H1 (cell line): ENCODE measurements around the gene C1orf87. TPM values are rescaled to one million over a fixed set of nuclear protein-coding genes. Genes with fewer than 3 reads are reported as not detected.

ENCODE experiments used
- CTCF ChIA-PET: fragments of 300-600 bp; sonication (Branson Sonifier 250); formaldehyde crosslinking; loops from one replicate; lab custom pipeline; 2021; ENCODE audit not compliant: partially characterized antibody; lab: Charles Lee
- POLR2A ChIA-PET: fragments of 300-600 bp; sonication (Branson Sonifier 250); formaldehyde crosslinking; loops from one replicate; lab custom pipeline; 2021; ENCODE audit warnings: inconsistent platforms; ENCODE audit not compliant: partially characterized antibody; lab: Charles Lee
- DNase-seq, 2 experiments: peaks; one replicate each; pipeline versions ENCODE4 v3.0.0 to v3.0.0-alpha.2; 2010 to 2022; ENCODE audit warnings: low spot score in 2 of 2, low read depth in 1 of 2, mixed read lengths in 1 of 2
- FAIRE-seq: peaks from 2 replicates; lab custom pipeline; 2011; peaks lifted over from hg19 to GRCh38; lab: Jason Lieb, UNC
- H2AFZ ChIP-seq: 2 replicates; pipeline ENCODE4 v1.8.1; 2012; ENCODE audit warnings: low read length, inconsistent platforms
- H2AK5ac ChIP-seq: 2 replicates; pipeline ENCODE4 v1.6.1; 2013; ENCODE audit warnings: low read depth, low read length
- H2BK120ac ChIP-seq: replicated peaks from 2 replicates; pipeline ENCODE3; 2013; ENCODE audit warnings: low read depth, low read length, inconsistent platforms
- H2BK12ac ChIP-seq: 2 replicates; pipeline ENCODE4 v1.6.1; 2013; ENCODE audit warnings: low read depth, low read length
- H2BK15ac ChIP-seq: 2 replicates; pipeline ENCODE4 v1.6.1; 2013; ENCODE audit warnings: low read length
- H2BK20ac ChIP-seq: 2 replicates; pipeline ENCODE4 v1.6.1; 2013; ENCODE audit warnings: low read length
- H2BK5ac ChIP-seq: 2 replicates; pipeline ENCODE4 v1.6.1; 2013; ENCODE audit warnings: low read depth, low read length
- H3K14ac ChIP-seq: 2 replicates; pipeline ENCODE4 v1.6.1; 2013; ENCODE audit warnings: inconsistent platforms; ENCODE audit not compliant: insufficient read length
- H3K18ac ChIP-seq: 2 replicates; pipeline ENCODE4 v1.6.1; 2013; ENCODE audit warnings: low read length; ENCODE audit errors: extremely low read depth
- H3K23ac ChIP-seq: 2 replicates; pipeline ENCODE4 v1.6.1; 2013; ENCODE audit warnings: inconsistent platforms; ENCODE audit not compliant: insufficient read length
- H3K23me2 ChIP-seq: 2 replicates; pipeline ENCODE4 v1.6.1; 2013; ENCODE audit warnings: low read depth, low read length
- H3K27ac ChIP-seq: 2 replicates; pipeline ENCODE4 v1.6.1; 2011; ENCODE audit warnings: low read depth, low read length, inconsistent platforms
- H3K27me3 ChIP-seq, 4 experiments: replicated peaks in 1 of 4; 1 replicate in 1 of 4; 2 replicates in 3 of 4; pipeline versions ENCODE4 v1.6.1 to v1.8.1; 2011 to 2013; ENCODE audit warnings: low read length in 3 of 4, mild to moderate bottlenecking in 3 of 4, inconsistent platforms in 2 of 4, mixed read lengths in 2 of 4, moderate library complexity in 1 of 4; ENCODE audit not compliant: control insufficient read depth in 3 of 4, insufficient read depth in 3 of 4; ENCODE audit errors: extremely low read depth in 1 of 4
- H3K36me3 ChIP-seq, 4 experiments: 2 replicates each; pipeline versions ENCODE4 v1.6.1 to v1.8.1; 2011 to 2013; ENCODE audit warnings: mild to moderate bottlenecking in 4 of 4, low read length in 3 of 4, moderate library complexity in 2 of 4, control low read depth in 1 of 4, inconsistent platforms in 1 of 4; ENCODE audit not compliant: insufficient read depth in 4 of 4, control insufficient read depth in 2 of 4
- H3K4ac ChIP-seq: replicated peaks from 2 replicates; pipeline ENCODE3; 2013; ENCODE audit warnings: low read length, low read depth, mixed read lengths, inconsistent platforms; ENCODE audit not compliant: insufficient read length
- H3K4me1 ChIP-seq, 4 experiments: replicated peaks in 1 of 4; 1 replicate in 1 of 4; 2 replicates in 3 of 4; pipeline versions ENCODE4 v1.6.1 to v1.8.1; 2011 to 2013; ENCODE audit warnings: low read length in 3 of 4, inconsistent platforms in 2 of 4, mixed read lengths in 1 of 4; ENCODE audit not compliant: insufficient read depth in 4 of 4, control insufficient read depth in 3 of 4
- H3K4me2 ChIP-seq, 2 experiments: 2 replicates each; pipeline versions ENCODE4 v1.6.1 to v1.8.1; 2011 to 2013; ENCODE audit warnings: low read depth in 2 of 2, low read length in 2 of 2, control low read depth in 1 of 2, inconsistent platforms in 1 of 2, mild to moderate bottlenecking in 1 of 2; ENCODE audit not compliant: insufficient read depth in 1 of 2
- H3K4me3 ChIP-seq, 4 experiments: fragments of 200-600, 300-600 bp in 1 of 4; sonication (generic), shearing (Covaris generic), sonication (Bioruptor Twin) in 1 of 4; 2 replicates each; pipeline versions ENCODE4 v1.5.1 to v1.8.1; 2011 to 2016; ENCODE audit warnings: low read length in 4 of 4, low read depth in 3 of 4, control low read depth in 2 of 4, inconsistent platforms in 2 of 4, mild to moderate bottlenecking in 2 of 4, mixed read lengths in 1 of 4, moderate library complexity in 1 of 4; ENCODE audit not compliant: insufficient read depth in 2 of 4; ENCODE audit errors: extremely low read depth in 1 of 4
- H3K56ac ChIP-seq: replicated peaks from 2 replicates; pipeline ENCODE3; 2013; ENCODE audit warnings: low read depth, mild to moderate bottlenecking, mixed read lengths, low read length, inconsistent platforms; ENCODE audit not compliant: insufficient read length
- H3K79me1 ChIP-seq: 2 replicates; pipeline ENCODE4 v1.6.1; 2013; ENCODE audit warnings: low read depth, low read length, control low read depth
- H3K79me2 ChIP-seq, 2 experiments: 2 replicates each; pipeline versions ENCODE4 v1.6.1 to v1.8.1; 2012 to 2013; ENCODE audit warnings: low read length in 2 of 2, mild to moderate bottlenecking in 2 of 2, inconsistent platforms in 1 of 2; ENCODE audit not compliant: insufficient read depth in 2 of 2, control insufficient read depth in 1 of 2
- H3K9ac ChIP-seq, 4 experiments: replicated peaks in 1 of 4; 1 replicate in 1 of 4; 2 replicates in 3 of 4; pipeline versions ENCODE4 v1.6.1 to v1.8.1; 2011 to 2013; ENCODE audit warnings: low read depth in 3 of 4, low read length in 3 of 4, control low read depth in 2 of 4, mild to moderate bottlenecking in 2 of 4, moderate library complexity in 2 of 4, inconsistent platforms in 1 of 4; ENCODE audit errors: extremely low read depth in 1 of 4
- H3K9me3 ChIP-seq, 2 experiments: 2 replicates each; pipeline versions ENCODE4 v1.6.1 to v1.8.1; 2012 to 2013; ENCODE audit warnings: mild to moderate bottlenecking in 2 of 2, moderate library complexity in 2 of 2, control low read depth in 1 of 2, inconsistent platforms in 1 of 2, low read depth in 1 of 2, low read length in 1 of 2, mixed read lengths in 1 of 2; ENCODE audit not compliant: insufficient read depth in 2 of 2
- H4K20me1 ChIP-seq, 2 experiments: replicated peaks in 1 of 2; 2 replicates each; pipeline versions ENCODE3 to v1.8.1; 2011 to 2013; ENCODE audit warnings: inconsistent platforms in 2 of 2, low read length in 2 of 2, mild to moderate bottlenecking in 1 of 2; ENCODE audit not compliant: insufficient read depth in 2 of 2, control insufficient read depth in 1 of 2
- H4K5ac ChIP-seq: 2 replicates; pipeline ENCODE4 v1.6.1; 2013; ENCODE audit warnings: low read length, low read depth, mixed read lengths, inconsistent platforms; ENCODE audit not compliant: insufficient read length
- H4K8ac ChIP-seq: 2 replicates; pipeline ENCODE4 v1.8.0; 2013; ENCODE audit warnings: mild to moderate bottlenecking, moderate library complexity, low read length, inconsistent platforms; ENCODE audit not compliant: insufficient read depth; ENCODE audit errors: extremely low read depth
- H4K91ac ChIP-seq: replicated peaks from 2 replicates; pipeline ENCODE3; 2013; ENCODE audit warnings: low read length, mixed read lengths, inconsistent platforms; ENCODE audit not compliant: insufficient read length
- RNF2 ChIP-seq: fragments of 200-900, 300-1000 bp; sonication (generic); IDR thresholded peaks from 2 replicates; pipeline ENCODE4 v1.7.1; 2016; ENCODE audit warnings: borderline replicate concordance, low read depth, mild to moderate bottlenecking, antibody characterized with exemption, low read length; ENCODE audit not compliant: poor library complexity, severe bottlenecking; ENCODE audit errors: missing control alignments
- USF2 ChIP-seq: IDR thresholded peaks from 2 replicates; pipeline ENCODE4 v1.6.1; 2011; ENCODE audit warnings: low read length, improper control_type of control experiment
- WGBS, 2 experiments: shearing (Covaris generic) in 1 of 2; methylation state at CpG; one replicate each; pipeline versions ENCODE4 v1.1.6 to v1.1.7; 2013 to 2015; ENCODE audit warnings: low lambda C conversion rate in 2 of 2, mixed read lengths in 2 of 2, inconsistent platforms in 1 of 2, low coverage in 1 of 2, missing lambda C conversion rate in 1 of 2; ENCODE audit not compliant: insufficient replicate concordance in 2 of 2, insufficient coverage in 1 of 2, insufficient read length in 1 of 2; ENCODE audit errors: extremely low coverage in 1 of 2, missing lambda C conversion rate in 1 of 2; 5-methylcytosine and 5-hydroxymethylcytosine counted together
- polyA plus RNA-seq, 7 experiments: library from polyadenylated mRNA; depleted of rRNA in 3 of 7; stranded (reverse) in 5 of 7; unstranded in 2 of 7; fragments of >200 nt in 5 of 7; fragments of 200-250 nt in 2 of 7; gene quantifications; 1 replicate in 5 of 7; 2 replicates in 1 of 7; 4 replicates in 1 of 7; pipeline versions ENCODE4 v1.2.1 to v1.2.3, GENCODE V29; 2011 to 2013; ENCODE audit warnings: missing spikeins in 2 of 7, mixed read lengths in 2 of 7
- total RNA-seq: library from RNA; stranded (reverse); fragmentation: NEBNext Ultra II Directional; extraction: Animal tissue kit (Norgen Biotek cat#: 25700); gene quantifications from 2 replicates; pipeline ENCODE4 v1.2.1, GENCODE V29; 2021

The C1orf87 gene
- total and polyA plus RNA-seq, 2 of the 8 experiments (the other 6 are each of a cell fraction or from before 2014, with no cell fraction given), result 0.41 TPM; not detected in 1

- no peaks in the 10 kb centered on the region for H3K4me1 ChIP-seq
- H3K4me2 ChIP-seq, result no peak overlapping the region
- H3K79me2 ChIP-seq, result no peaks in the 10 kb centered on the region
- H3K9me3 ChIP-seq, result no peaks in the 10 kb centered on the region
- FAIRE-seq, result no peak
- CTCF ChIA-PET, result interaction anchor here (0.8 kb wide), 1 partner anchor 8 kb away, joined by 4 read pairs; no protein-coding TSS in a partner anchor
- H3K79me1 ChIP-seq, result no peaks in the 10 kb centered on the region
- no peak overlapping the region for H3K23ac ChIP-seq
- H3K23me2 ChIP-seq, result no peaks in the 10 kb centered on the region
- no peak overlapping the region for H3K56ac ChIP-seq
- no peak overlapping the region for H2BK12ac ChIP-seq
- POLR2A ChIA-PET, result no interaction called here
- H2BK120ac ChIP-seq, result no peak overlapping the region
- H2AK5ac ChIP-seq, result no peak overlapping the region
- H3K4ac ChIP-seq, result no peak overlapping the region
- no peaks in the 10 kb centered on the region for H4K20me1 ChIP-seq
- no peak overlapping the region for H3K4me3 ChIP-seq
- H3K9ac ChIP-seq, result no peak overlapping the region
- H2AFZ ChIP-seq, result no peak overlapping the region
- 97% methylated on average over 2 of the region's 2 CpGs; no CpG with 5 or more reads in 1 of the 2 experiments for WGBS, 2 experiments
- H3K27ac ChIP-seq, result no peak overlapping the region
- H2BK5ac ChIP-seq, result no peak overlapping the region
- H3K18ac ChIP-seq, result no peak overlapping the region
- H3K14ac ChIP-seq, result no peak overlapping the region
- H3K27me3 ChIP-seq, result no peaks in the 10 kb centered on the region
- H3K36me3 ChIP-seq, result no peaks in the 10 kb centered on the region
- no peak overlapping the region for H2BK15ac ChIP-seq
- no peak overlapping the region for H4K8ac ChIP-seq
- H4K5ac ChIP-seq, result no peak overlapping the region
- H4K91ac ChIP-seq, result no peak overlapping the region
- no peak for DNase-seq
- no peak overlapping the region for H2BK20ac ChIP-seq
- TF ChIP-seq USF2 (no peak), RNF2 (no peak)
Measured at GRCh38 chr1:60103186-60103585, 29.6 kb upstream of the C1orf87 start.
